Liver (tissue), 9 donors: ENCODE measurements around the gene COL27A1. TPM values are rescaled to one million over a fixed set of nuclear protein-coding genes. Genes with fewer than 3 reads are reported as not detected.

ENCODE experiments used
- DNase-seq: peaks from one replicate; pipeline ENCODE4 v3.0.0-alpha.2; 2017; ENCODE audit warnings: low spot score
- H3K27ac ChIP-seq, 2 donors: one replicate each; pipeline ENCODE4 v1.7.0; 2013; ENCODE audit warnings: inconsistent platforms in 2 of 2, low read length in 2 of 2, control low read depth in 1 of 2, low read depth in 1 of 2, mild to moderate bottlenecking in 1 of 2
- H3K27me3 ChIP-seq, 4 donors: one replicate each; pipeline versions ENCODE4 v1.6.1 to v1.7.0; 2013; ENCODE audit warnings: low read length in 3 of 4, inconsistent platforms in 1 of 4, mild to moderate bottlenecking in 1 of 4, moderate library complexity in 1 of 4; ENCODE audit not compliant: control insufficient read depth in 4 of 4, insufficient read depth in 4 of 4
- H3K36me3 ChIP-seq, 4 donors: one replicate each; pipeline versions ENCODE4 v1.6.1 to v1.7.0; 2013; ENCODE audit warnings: low read length in 3 of 4, mild to moderate bottlenecking in 3 of 4, low read depth in 1 of 4, moderate library complexity in 1 of 4; ENCODE audit not compliant: control insufficient read depth in 4 of 4, insufficient read depth in 3 of 4
- H3K4me1 ChIP-seq, 4 donors: one replicate each; pipeline versions ENCODE4 v1.6.1 to v1.7.0; 2013; ENCODE audit warnings: low read length in 3 of 4, mild to moderate bottlenecking in 3 of 4, moderate library complexity in 1 of 4; ENCODE audit not compliant: control insufficient read depth in 4 of 4, insufficient read depth in 4 of 4
- H3K4me3 ChIP-seq, 3 donors: one replicate each; pipeline versions ENCODE4 v1.6.1 to v1.7.0; 2013; ENCODE audit warnings: low read length in 3 of 3, control low read depth in 1 of 3, low read depth in 1 of 3, mild to moderate bottlenecking in 1 of 3
- H3K9ac ChIP-seq, 2 donors: one replicate each; pipeline ENCODE4 v1.7.0; 2013; ENCODE audit warnings: low read length in 2 of 2, mild to moderate bottlenecking in 2 of 2, moderate library complexity in 2 of 2, control low read depth in 1 of 2, low read depth in 1 of 2
- H3K9me3 ChIP-seq, 4 donors: one replicate each; pipeline versions ENCODE4 v1.6.1 to v1.7.0; 2013; ENCODE audit warnings: low read length in 3 of 4; ENCODE audit not compliant: control insufficient read depth in 4 of 4
- EGR1 ChIP-seq, 2 donors: IDR thresholded peaks; 2 replicates each; pipeline ENCODE4 v1.6.1; 2016 to 2018; ENCODE audit warnings: antibody characterized with exemption in 2 of 2, low read depth in 2 of 2
- GABPA ChIP-seq, 2 donors: IDR thresholded peaks in 1 of 2; conservative IDR thresholded peaks in 1 of 2; 2 replicates each; pipeline ENCODE4 v1.6.1; 2016; ENCODE audit warnings: antibody characterized with exemption in 2 of 2, mild to moderate bottlenecking in 1 of 2, moderate library complexity in 1 of 2
- HNF4A ChIP-seq, 2 donors: conservative IDR thresholded peaks; 2 replicates each; pipeline ENCODE4 v1.6.1; 2016; ENCODE audit warnings: antibody characterized with exemption in 2 of 2, mild to moderate bottlenecking in 2 of 2
- HNF4G ChIP-seq: IDR thresholded peaks from 2 replicates; pipeline ENCODE4 v1.6.1; 2016; ENCODE audit warnings: antibody characterized with exemption
- JUND ChIP-seq, 2 donors: IDR thresholded peaks; 2 replicates each; pipeline ENCODE4 v1.6.1; 2016; ENCODE audit warnings: antibody characterized with exemption in 2 of 2
- NR2F2 ChIP-seq: IDR thresholded peaks from 2 replicates; pipeline ENCODE4 v1.6.1; 2016; ENCODE audit warnings: antibody characterized with exemption
- RAD21 ChIP-seq, 2 donors: IDR thresholded peaks; 2 replicates each; pipeline ENCODE4 v1.6.1; 2016; ENCODE audit warnings: antibody characterized with exemption in 2 of 2, mild to moderate bottlenecking in 2 of 2
- TAF1 ChIP-seq: conservative IDR thresholded peaks from 2 replicates; pipeline ENCODE4 v1.6.1; 2016; ENCODE audit warnings: antibody characterized with exemption, mild to moderate bottlenecking
- YY1 ChIP-seq: IDR thresholded peaks from 2 replicates; pipeline ENCODE4 v1.6.1; 2016; ENCODE audit warnings: antibody characterized with exemption, mild to moderate bottlenecking
- WGBS: extraction: QIAGEN DNeasy Blood & Tissue Kit; methylation state at CpG from one replicate; pipeline ENCODE4 v1.1.7; 2013; 5-methylcytosine and 5-hydroxymethylcytosine counted together
- polyA plus RNA-seq, 2 donors: library from polyadenylated mRNA; stranded (reverse) in 1 of 2; unstranded in 1 of 2; fragments of 200-250 nt in 1 of 2; fragments of >200 nt in 1 of 2; fragmentation: Nextera tagmentation in 1 of 2; extraction: Ambion mirVana in 1 of 2; gene quantifications; one replicate each; pipeline versions ENCODE4 v1.2.1 to v1.2.3, GENCODE V29; 2013 to 2015
- total RNA-seq, 2 donors: library from RNA; depleted of rRNA; stranded (reverse); fragments of >200 nt; gene quantifications; one replicate each; pipeline ENCODE4 v1.2.3, GENCODE V29; 2014
- TF ChIP-seq, protein P1 (sequence below): IDR thresholded peaks from 2 replicates; pipeline ENCODE4 v1.6.1; 2016; ENCODE audit warnings: antibody characterized with exemption
- TF ChIP-seq, protein P2 (sequence below): fragments of 150-350 bp; IDR thresholded peaks from 2 replicates; pipeline ENCODE4 v1.5.1; 2017; ENCODE audit warnings: improper control_type of control experiment, low read depth, low read length; ENCODE audit not compliant: missing input control
- TF ChIP-seq, protein P3 (sequence below): IDR thresholded peaks from 2 replicates; pipeline ENCODE4 v1.6.1; 2016; ENCODE audit warnings: antibody characterized with exemption
- TF ChIP-seq, protein P4 (sequence below): IDR thresholded peaks from 2 replicates; pipeline ENCODE4 v1.6.1; 2016; ENCODE audit warnings: antibody characterized with exemption, mild to moderate bottlenecking
- TF ChIP-seq, protein P5 (sequence below): IDR thresholded peaks from 2 replicates; pipeline ENCODE4 v1.6.1; 2016; ENCODE audit warnings: antibody characterized with exemption
- donor health status: healthy.
- donor health status: healthy.
- donor health status: healthy.
- donor health status: healthy.
- donor health status: healthy.

COL27A1 gene
- total and polyA plus RNA-seq, 4 donors = 7.0 to 20.4 (median 12.0) TPM

DNA sequence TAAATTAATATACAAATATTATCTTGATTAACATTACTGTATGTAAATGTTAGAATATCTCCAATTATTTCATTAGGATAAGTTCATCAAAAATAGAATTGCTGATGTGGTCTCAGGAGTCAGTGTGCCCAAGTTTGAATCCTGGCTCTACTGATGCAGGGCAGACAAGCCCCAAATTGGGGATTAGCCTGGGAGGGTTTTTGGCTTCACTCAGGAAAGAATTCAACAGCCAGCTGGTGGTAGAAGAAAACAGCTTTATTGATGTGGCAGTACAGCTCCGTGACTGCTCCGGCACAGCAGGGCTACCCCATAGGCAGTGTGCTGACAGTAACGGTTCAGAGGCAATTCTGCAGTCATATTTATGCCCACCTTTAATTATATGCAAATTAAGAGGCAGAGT lies 32.5 kb downstream of the COL27A1 start:
- 94% methylated on average over 3 of the region's 3 CpGs for WGBS
- DNase-seq = no peak
- H3K9ac ChIP-seq = no peak overlapping the region
- peaks cover 0 to 7% (median 2%) of the 10 kb centered on the region in 4 donors for H3K4me1 ChIP-seq
- H3K27me3 ChIP-seq = no peaks in the 10 kb centered on the region
- H3K9me3 ChIP-seq = peaks cover 0 to 4% (median 0%) of the 10 kb centered on the region in 4 donors
- TF ChIP-seq RAD21 (IDR thresholded peaks at IDR 0.05) (no peak), TAF1 (no peak), YY1 (no peak), EGR1 (IDR thresholded peaks at IDR 0.05; ENCODE audit: low read depth in 2 of 2) (no peak)
- TF ChIP-seq, protein P1, sequence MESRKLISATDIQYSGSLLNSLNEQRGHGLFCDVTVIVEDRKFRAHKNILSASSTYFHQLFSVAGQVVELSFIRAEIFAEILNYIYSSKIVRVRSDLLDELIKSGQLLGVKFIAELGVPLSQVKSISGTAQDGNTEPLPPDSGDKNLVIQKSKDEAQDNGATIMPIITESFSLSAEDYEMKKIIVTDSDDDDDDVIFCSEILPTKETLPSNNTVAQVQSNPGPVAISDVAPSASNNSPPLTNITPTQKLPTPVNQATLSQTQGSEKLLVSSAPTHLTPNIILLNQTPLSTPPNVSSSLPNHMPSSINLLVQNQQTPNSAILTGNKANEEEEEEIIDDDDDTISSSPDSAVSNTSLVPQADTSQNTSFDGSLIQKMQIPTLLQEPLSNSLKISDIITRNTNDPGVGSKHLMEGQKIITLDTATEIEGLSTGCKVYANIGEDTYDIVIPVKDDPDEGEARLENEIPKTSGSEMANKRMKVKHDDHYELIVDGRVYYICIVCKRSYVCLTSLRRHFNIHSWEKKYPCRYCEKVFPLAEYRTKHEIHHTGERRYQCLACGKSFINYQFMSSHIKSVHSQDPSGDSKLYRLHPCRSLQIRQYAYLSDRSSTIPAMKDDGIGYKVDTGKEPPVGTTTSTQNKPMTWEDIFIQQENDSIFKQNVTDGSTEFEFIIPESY = no peak
- TF ChIP-seq, protein P2, sequence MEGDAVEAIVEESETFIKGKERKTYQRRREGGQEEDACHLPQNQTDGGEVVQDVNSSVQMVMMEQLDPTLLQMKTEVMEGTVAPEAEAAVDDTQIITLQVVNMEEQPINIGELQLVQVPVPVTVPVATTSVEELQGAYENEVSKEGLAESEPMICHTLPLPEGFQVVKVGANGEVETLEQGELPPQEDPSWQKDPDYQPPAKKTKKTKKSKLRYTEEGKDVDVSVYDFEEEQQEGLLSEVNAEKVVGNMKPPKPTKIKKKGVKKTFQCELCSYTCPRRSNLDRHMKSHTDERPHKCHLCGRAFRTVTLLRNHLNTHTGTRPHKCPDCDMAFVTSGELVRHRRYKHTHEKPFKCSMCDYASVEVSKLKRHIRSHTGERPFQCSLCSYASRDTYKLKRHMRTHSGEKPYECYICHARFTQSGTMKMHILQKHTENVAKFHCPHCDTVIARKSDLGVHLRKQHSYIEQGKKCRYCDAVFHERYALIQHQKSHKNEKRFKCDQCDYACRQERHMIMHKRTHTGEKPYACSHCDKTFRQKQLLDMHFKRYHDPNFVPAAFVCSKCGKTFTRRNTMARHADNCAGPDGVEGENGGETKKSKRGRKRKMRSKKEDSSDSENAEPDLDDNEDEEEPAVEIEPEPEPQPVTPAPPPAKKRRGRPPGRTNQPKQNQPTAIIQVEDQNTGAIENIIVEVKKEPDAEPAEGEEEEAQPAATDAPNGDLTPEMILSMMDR = no peak
- H3K4me3 ChIP-seq = no peak overlapping the region
- no peak overlapping the region for H3K27ac ChIP-seq
- peaks cover 0 to 14% (median 8%) of the 10 kb centered on the region in 4 donors for H3K36me3 ChIP-seq

DNA sequence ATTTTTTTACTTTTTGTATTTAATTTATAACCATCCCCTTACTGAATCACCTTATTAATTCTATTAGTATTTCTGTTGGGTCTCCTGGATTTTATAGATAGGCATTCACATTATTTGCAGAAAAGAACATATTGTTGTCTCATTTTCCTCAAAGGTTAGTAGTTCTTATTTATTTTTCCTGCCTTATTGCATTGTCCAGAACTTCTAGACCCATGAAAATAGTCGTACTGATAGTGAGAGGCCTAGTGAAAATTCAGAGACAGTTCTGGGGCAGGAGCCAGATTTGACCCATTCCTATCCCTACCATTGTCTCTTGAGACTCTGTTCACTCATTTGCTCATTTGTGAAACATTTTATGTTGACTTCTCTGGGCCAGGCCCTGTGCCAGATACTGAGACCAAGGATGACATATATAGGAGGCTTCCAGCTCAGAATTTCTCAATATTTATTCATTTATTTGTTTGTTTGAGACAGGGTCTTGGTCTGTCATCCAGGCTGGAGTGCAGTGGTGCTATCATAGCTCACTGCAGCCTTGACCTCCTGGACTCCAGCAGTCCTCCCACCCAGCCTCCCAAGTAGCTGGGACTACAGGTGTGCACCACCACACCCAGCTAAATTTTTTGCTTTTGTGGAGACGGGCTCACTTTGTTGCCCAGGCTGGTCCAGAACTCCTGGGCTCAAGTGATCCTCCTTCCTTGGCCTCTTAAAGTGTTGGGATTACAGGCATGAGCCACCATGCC lies 34.7 kb downstream of the COL27A1 start:
- Histone ChIP-seq H3K27me3 (no peaks in the 10 kb centered on the region), H3K36me3 (peaks cover 0 to 18% (median 9%) of the 10 kb centered on the region in 4 donors), H3K4me1 (no peaks in the 10 kb centered on the region), H3K27ac (no peak overlapping the region), H3K9ac (no peak overlapping the region), H3K4me3 (no peak overlapping the region), H3K9me3 (peaks cover 0 to 4% (median 0%) of the 10 kb centered on the region in 4 donors)
- TF ChIP-seq, protein P3, sequence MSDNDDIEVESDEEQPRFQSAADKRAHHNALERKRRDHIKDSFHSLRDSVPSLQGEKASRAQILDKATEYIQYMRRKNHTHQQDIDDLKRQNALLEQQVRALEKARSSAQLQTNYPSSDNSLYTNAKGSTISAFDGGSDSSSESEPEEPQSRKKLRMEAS = no peak
- TF ChIP-seq TAF1 (no peak), HNF4A (conservative IDR thresholded peaks at IDR 0.05) (no peak), HNF4G (no peak), EGR1 (IDR thresholded peaks at IDR 0.05; ENCODE audit: low read depth in 2 of 2) (no peak), JUND (IDR thresholded peaks at IDR 0.05) (no peak), NR2F2 (no peak), GABPA (IDR thresholded peaks at IDR 0.05 in 1 of 2, conservative IDR thresholded peaks at IDR 0.05 in 1 of 2) (no peak)
- TF ChIP-seq, protein P4, sequence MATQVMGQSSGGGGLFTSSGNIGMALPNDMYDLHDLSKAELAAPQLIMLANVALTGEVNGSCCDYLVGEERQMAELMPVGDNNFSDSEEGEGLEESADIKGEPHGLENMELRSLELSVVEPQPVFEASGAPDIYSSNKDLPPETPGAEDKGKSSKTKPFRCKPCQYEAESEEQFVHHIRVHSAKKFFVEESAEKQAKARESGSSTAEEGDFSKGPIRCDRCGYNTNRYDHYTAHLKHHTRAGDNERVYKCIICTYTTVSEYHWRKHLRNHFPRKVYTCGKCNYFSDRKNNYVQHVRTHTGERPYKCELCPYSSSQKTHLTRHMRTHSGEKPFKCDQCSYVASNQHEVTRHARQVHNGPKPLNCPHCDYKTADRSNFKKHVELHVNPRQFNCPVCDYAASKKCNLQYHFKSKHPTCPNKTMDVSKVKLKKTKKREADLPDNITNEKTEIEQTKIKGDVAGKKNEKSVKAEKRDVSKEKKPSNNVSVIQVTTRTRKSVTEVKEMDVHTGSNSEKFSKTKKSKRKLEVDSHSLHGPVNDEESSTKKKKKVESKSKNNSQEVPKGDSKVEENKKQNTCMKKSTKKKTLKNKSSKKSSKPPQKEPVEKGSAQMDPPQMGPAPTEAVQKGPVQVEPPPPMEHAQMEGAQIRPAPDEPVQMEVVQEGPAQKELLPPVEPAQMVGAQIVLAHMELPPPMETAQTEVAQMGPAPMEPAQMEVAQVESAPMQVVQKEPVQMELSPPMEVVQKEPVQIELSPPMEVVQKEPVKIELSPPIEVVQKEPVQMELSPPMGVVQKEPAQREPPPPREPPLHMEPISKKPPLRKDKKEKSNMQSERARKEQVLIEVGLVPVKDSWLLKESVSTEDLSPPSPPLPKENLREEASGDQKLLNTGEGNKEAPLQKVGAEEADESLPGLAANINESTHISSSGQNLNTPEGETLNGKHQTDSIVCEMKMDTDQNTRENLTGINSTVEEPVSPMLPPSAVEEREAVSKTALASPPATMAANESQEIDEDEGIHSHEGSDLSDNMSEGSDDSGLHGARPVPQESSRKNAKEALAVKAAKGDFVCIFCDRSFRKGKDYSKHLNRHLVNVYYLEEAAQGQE = no peak
- TF ChIP-seq, protein P1 = no peak
- TF ChIP-seq, protein P5, sequence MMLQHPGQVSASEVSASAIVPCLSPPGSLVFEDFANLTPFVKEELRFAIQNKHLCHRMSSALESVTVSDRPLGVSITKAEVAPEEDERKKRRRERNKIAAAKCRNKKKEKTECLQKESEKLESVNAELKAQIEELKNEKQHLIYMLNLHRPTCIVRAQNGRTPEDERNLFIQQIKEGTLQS = no peak
- no peak for DNase-seq
- 94% methylated on average over 2 of the region's 2 CpGs for WGBS
